T-helper 9 cell (primary cell): ENCODE data around the gene HPCAL4.

ENCODE experiments used
- DNase-seq: peaks from one replicate; pipeline ENCODE4 v3.0.0-alpha.2; 2020

HPCAL4 gene

DNA sequence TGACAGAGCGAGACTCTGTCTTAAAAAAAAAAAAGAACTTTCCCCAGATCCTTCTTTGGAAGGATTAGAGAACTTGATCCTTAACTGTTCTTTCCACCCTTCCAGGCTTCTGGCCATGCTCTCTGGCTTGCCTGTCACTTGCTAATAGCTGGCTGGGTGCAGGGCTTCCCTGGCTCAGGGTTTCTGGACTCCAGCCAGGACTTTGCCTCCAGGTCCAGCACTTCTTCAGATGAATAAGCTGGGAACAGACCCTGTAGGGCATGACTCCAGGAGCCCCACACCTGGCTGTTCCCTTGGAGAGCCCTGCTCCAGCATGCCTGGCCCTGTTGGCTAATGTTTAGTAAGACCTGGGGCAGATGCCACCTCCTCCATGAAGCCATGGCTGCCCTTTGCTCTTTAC is 16.0 kb downstream of the HPCAL4 start:
- DNase-seq, result no peak

DNA sequence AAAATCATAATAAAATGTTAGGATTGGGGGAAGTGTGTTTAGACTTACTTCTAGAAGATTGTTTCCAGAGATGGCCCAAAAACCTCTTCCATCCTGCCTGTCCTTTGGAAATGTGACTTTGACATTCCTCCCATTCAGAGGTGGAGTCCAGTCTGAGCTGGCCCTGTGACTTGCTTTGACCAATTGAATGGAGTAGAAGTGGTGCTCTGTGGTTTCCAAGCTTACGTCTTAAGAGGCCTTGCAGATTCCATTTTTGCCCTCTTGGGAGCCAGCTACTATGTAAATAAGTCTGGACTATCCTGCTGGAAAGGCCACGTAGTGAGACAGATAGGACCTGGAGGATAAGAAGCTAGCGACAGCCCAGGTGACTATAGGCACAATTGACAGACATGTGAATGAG is 18.0 kb downstream of the HPCAL4 start:
- DNase-seq, result no peak

GRCh38 chr1:39672551-39672947 is 18.7 kb downstream of the HPCAL4 start:
- no peak for DNase-seq

- DNase-seq, result no peak
Measured at GRCh38 chr1:39671793-39672550, 19.3 kb downstream of the HPCAL4 start, which contains the start of gene NT5C1A. Gene NT5C1A (minus strand): TSS chr1:39672107. CDS start chr1:39672038, 69 bp downstream.

DNA sequence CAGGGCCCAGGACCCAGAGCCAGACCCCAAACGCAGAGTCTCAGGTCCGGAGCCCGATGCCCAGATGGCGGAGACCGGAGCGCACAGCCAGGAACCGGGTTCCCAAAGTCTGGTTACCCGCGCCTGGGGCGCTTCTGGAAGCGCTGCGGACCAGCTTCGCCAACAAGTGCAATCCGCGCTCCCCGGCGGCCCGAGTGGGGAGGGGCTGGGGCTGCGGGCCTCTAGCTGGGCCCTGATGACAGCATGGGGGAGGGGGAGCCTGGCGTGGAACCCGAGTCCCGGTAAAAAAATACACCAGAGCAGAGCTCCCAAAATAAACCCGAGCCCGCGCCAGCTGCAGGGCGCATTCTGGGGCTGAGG is 19.8 kb downstream of the HPCAL4 start:
- DNase-seq, result no peak

DNA sequence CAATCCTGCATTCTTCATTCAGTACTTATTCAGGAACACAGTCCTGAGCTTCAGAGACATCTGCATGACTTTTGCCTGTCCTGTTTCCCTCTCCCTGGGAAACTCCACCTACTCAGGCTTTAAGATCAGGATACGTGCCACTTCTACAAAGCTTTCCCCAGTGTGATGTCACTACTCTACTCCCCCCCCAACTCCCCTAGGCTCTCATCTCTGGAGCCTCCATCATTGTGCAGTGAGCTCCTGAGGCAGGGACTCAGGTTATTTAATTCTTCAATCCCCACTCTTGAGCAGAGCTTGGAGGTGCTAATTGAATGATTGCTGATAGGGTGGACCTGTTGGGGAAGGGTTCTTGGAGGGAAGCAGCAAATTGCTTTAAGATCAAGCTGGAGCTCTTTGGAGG is 20.5 kb downstream of the HPCAL4 start:
- no peak for DNase-seq

GRCh38 chr1:39668894-39669293 is 22.3 kb downstream of the HPCAL4 start:
- no peak for DNase-seq

DNA sequence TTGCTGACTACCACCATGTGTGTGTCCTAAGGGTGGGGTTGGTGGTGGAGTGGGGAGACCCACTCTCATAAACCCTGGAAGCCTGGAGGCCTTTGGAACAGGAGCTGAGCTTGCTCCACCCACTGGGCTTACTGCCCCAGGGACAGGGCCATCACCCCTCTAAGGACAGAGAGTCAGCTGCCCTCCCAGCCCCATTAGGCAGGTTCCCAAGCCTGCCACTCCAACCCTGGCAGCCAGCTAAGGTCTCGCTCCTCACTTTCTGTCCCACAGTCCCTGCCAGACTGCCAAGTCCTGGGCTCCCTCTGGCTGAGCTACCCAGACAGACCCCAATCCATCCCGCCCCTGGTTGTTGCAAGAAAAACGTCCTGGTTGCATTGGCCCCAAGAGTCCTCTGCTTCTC is 23.1 kb downstream of the HPCAL4 start:
- DNase-seq, result no peak

DNA sequence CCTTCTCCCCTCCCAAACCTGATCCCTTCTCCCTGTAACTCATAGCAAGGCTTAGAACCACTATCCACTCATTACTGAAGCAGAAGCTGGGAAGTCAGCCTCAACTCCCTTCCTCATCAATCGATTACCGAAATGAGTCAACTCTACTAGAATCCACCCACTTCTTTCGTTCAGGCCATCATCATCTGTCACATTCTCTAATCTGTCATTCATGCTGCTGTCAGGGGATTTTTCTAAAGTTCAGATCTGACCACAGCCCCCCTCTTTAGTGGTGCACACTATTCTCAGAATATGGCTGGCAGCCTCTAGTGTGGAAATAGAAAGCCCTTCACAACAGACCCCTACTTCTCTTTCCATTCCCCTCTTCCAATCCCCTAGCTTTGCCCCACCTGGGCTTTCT is 24.5 kb downstream of the HPCAL4 start:
- DNase-seq, result no peak

- no peak for DNase-seq
Measured at GRCh38 chr1:39663559-39663958, 27.7 kb downstream of the HPCAL4 start.

DNA sequence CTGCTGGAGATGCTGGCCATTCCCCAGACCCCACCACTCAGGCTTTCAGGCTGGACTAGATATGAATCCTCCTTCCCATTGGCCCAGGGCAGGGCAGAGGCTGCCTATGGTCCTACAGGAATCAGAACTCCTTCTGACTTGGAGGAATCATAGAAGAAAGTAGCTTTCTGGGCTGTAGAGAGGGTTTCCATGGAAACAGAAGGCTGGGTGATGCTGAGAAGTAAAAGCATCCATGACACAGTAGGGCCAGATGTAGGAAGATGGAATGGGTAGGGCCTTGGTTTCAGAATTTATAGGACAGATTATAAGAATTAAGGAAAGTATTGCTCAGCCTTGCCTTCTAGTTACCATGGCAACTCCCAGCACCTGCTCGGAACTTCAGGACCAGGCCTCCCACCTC is 28.4 kb downstream of the HPCAL4 start:
- no peak for DNase-seq

- DNase-seq, result no peak
Measured at GRCh38 chr1:39659538-39659937, 31.7 kb downstream of the HPCAL4 start.

GRCh38 chr1:39659110-39659509 is 32.1 kb downstream of the HPCAL4 start:
- no peak for DNase-seq

DNA sequence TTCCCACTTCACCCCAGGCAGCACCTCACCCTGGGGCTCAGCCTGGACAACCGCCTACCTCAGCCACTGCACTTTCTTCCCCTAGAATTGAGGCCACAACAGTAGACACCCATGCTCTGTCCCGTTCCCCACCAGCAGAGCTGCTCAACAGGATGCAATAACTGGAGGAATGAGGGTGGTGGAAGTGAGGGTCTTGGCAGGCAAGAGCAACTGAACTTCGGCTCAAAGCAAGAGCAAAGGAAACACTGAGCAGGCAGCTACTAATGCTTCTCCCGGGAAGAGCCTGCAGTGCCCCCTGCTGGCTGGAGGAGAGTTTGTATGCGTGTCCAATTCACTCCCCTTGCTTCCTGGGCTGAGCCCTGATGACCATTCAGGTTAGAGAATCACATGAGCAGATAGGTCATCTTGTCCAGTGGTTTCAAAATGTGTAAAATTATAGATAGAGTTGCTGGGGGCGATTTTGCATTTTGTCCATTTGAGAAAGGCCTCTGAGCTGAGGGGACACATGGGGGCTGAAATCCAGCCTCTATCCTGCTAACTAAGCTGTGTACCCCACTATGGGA is 33.2 kb downstream of the HPCAL4 start:
- peak; percentile 49 for DNase-seq

DNA sequence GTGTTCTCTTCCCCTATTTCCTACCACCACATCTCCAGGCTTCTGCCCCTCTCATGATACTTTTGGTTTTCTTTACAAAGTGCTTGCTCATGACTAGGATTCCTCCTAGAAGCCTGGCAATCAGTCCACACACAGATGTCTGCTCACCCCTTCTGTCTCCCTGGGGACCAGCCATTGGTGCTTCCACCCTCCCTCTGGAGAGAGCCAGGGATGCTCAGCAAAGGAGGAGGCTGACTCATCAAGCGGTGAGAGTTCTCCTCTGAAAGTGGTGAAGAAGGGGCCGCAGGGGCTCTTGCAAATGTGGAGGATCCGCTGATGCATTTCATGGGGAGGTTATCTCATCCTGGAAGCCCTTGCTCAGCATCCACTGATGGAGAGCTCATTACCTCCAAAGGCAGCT is 33.8 kb downstream of the HPCAL4 start:
- no peak for DNase-seq

- DNase-seq, result no peak
Measured at GRCh38 chr1:39656391-39656790, 34.8 kb downstream of the HPCAL4 start.

GRCh38 chr1:39655578-39656268 is 35.5 kb downstream of the HPCAL4 start:
- DNase-seq, result no peak

GRCh38 chr1:39654291-39654690 is 36.9 kb downstream of the HPCAL4 start:
- DNase-seq, result no peak

- peak; percentile 65 for DNase-seq
Measured at GRCh38 chr1:39653546-39654031, 37.6 kb downstream of the HPCAL4 start.

- no peak for DNase-seq
Measured at GRCh38 chr1:39652554-39652953, 38.7 kb downstream of the HPCAL4 start.

DNA sequence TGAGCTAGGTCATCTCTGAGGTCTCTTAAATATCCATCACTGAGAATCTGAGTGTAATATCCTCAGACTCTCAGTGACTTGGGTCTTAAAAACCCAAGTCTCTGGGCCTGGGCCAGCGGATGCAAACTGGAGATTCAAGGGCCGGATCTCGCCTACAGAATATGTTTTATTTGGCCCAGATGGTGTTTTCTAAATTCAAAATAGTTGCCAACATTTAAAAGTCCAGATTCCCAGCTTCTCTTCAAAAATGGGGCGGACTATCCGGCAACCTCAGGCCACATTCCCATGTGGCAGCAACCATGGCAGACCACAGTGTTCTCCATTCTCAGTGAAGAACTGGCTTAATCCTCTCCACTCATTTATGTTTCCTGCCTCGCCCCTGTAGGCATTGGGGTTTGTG is 39.1 kb downstream of the HPCAL4 start:
- no peak for DNase-seq

DNA sequence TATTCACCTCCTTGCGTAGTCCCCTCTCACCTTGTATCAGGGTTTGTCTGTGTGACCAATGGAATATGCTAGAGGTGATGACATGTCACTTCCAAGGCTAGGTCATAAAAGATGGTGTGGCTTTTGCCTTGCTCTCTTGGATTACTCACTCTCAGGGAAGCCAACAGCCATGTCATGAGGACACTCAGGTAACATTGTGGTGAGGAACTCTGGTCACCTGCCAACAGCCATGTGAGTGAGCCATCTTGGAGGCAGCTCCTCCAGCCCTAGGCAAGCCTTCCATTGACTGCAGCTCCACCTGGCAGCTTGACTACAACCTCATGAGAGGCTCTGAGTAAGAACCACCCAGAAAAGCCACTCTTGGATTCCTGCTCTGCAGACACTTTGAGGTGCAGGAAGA is 40.8 kb downstream of the HPCAL4 start:
- DNase-seq, result no peak

DNA sequence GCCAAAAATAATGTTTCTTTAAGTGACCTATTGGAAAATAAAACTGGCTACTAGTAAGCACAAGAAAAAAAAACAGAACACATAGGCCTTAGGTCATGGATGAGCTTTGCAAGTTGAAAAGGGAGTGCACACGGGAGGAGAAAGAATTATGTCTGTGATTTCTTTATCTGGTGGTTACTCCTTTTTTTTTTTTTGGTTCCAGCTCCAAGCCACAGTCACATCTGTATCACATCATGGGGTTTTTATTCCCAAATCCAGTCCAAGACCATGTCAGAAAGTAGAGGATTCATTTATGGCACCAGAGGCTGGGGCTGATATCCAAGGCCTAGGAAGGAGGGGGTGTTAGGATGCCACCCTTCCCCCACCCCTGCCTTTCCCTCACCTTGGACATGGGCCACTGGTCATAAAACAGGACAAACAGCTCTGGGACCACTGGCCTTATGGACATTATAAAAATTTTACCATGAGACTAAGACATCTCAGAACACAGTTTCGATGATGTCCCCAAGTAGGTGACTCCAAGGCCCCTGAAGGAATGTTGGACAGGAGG is 41.5 kb downstream of the HPCAL4 start:
- no peak for DNase-seq

DNA sequence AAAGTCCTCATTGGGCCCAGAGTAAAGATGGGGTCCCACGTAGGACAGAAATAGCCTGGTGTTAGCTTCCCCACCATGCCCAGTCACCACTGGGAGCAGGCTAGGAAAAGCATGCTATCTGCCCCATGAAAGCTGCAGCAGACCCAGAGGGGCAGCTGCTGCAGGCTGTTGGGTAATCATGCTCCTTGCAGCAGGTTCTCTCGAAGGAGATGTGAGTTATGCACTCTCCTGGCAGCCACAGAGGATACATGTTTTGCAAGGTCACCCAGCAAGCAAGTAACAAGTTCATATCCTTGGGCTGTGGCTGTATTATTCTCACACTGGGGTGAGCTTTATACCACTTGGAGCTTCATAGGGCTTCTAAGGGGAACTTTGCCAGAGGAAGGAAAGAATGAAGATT is 42.7 kb downstream of the HPCAL4 start:
- no peak for DNase-seq
